SK-N-SH (cell line): ENCODE measurements around the gene BCLAF3. TPM values are rescaled to one million over a fixed set of nuclear protein-coding genes. Genes with fewer than 3 reads are reported as not detected.

Experiments
- CTCF ChIA-PET: fragments of 300-600, 350-600 bp; formaldehyde crosslinking; extraction: SDS; loops from one replicate; lab custom pipeline; 2021; lab: Yijun Ruan, JAX
- POLR2A ChIA-PET: fragments of 350-600 bp; sonication (Branson Sonifier 250); formaldehyde crosslinking; extraction: SDS; loops from one replicate; lab custom pipeline; 2020; ENCODE audit warnings: antibody characterized with exemption, inconsistent platforms; lab: Yijun Ruan, JAX
- DNase-seq: peaks from one replicate; pipeline ENCODE4 v3.0.0; 2012
- H2AFZ ChIP-seq: fragments of 200-600 bp; sonication (generic); 2 replicates; pipeline ENCODE4 v1.8.1; 2016; ENCODE audit warnings: antibody characterized with exemption, mild to moderate bottlenecking, low read depth
- H3F3A ChIP-seq: fragments of 200-600 bp; sonication (generic); replicated peaks from 2 replicates; pipeline ENCODE3; 2016; ENCODE audit warnings: antibody characterized with exemption, mild to moderate bottlenecking; ENCODE audit not compliant: insufficient read depth
- H3K27ac ChIP-seq, 2 experiments: fragments of 200-500 bp in 1 of 2; fragments of 200-600 bp in 1 of 2; sonication (Bioruptor generic) in 1 of 2; sonication (generic), shearing (Covaris generic) in 1 of 2; 2 replicates each; pipeline versions ENCODE4 v1.5.1 to v1.6.1; 2014 to 2016; ENCODE audit warnings: low read depth in 2 of 2, inconsistent platforms in 1 of 2, low read length in 1 of 2, mild to moderate bottlenecking in 1 of 2, mixed read lengths in 1 of 2
- H3K27me3 ChIP-seq: fragments of 200-600 bp; sonication (generic), shearing (Covaris generic); 2 replicates; pipeline ENCODE4 v1.6.1; 2016; ENCODE audit warnings: mixed run types; ENCODE audit not compliant: insufficient read depth
- H3K36me3 ChIP-seq, 2 experiments: fragments of 200-500 bp in 1 of 2; fragments of 200-600 bp in 1 of 2; sonication (Bioruptor generic) in 1 of 2; sonication (generic) in 1 of 2; replicated peaks in 1 of 2; 2 replicates each; pipeline versions ENCODE3 to v1.5.1; 2014 to 2016; ENCODE audit warnings: low read length in 1 of 2, mild to moderate bottlenecking in 1 of 2; ENCODE audit not compliant: insufficient read depth in 2 of 2, control insufficient read depth in 1 of 2
- H3K4me1 ChIP-seq, 2 experiments: fragments of 200-500 bp in 1 of 2; fragments of 200-600 bp in 1 of 2; sonication (Bioruptor generic) in 1 of 2; sonication (generic), shearing (Covaris generic) in 1 of 2; 2 replicates each; pipeline versions ENCODE4 v1.5.1 to v1.6.1; 2014 to 2016; ENCODE audit warnings: low read depth in 1 of 2, low read length in 1 of 2, mixed run types in 1 of 2; ENCODE audit not compliant: insufficient read depth in 2 of 2, control insufficient read depth in 1 of 2
- H3K4me2 ChIP-seq: fragments of 200-600 bp; sonication (generic), shearing (Covaris generic); 2 replicates; pipeline ENCODE4 v1.6.1; 2017; ENCODE audit warnings: mixed run types
- H3K4me3 ChIP-seq, 2 experiments: fragments of 200-500 bp in 1 of 2; fragments of 200-600 bp in 1 of 2; sonication (Bioruptor generic) in 1 of 2; sonication (generic), shearing (Covaris generic) in 1 of 2; 2 replicates each; pipeline versions ENCODE4 v1.5.1 to v1.8.1; 2014 to 2016; ENCODE audit warnings: low read depth in 2 of 2, inconsistent platforms in 1 of 2, low read length in 1 of 2, mild to moderate bottlenecking in 1 of 2, mixed read lengths in 1 of 2, moderate library complexity in 1 of 2
- H3K79me2 ChIP-seq: fragments of 200-600 bp; sonication (generic); 2 replicates; pipeline ENCODE4 v1.8.1; 2017; ENCODE audit warnings: mild to moderate bottlenecking; ENCODE audit not compliant: insufficient read depth
- H3K9ac ChIP-seq: fragments of 200-600 bp; sonication (generic); 2 replicates; pipeline ENCODE4 v1.6.1; 2017; ENCODE audit warnings: mixed run types
- H3K9me2 ChIP-seq: fragments of 200-600 bp; sonication (generic); 2 replicates; pipeline ENCODE4 v1.6.1; 2017; ENCODE audit warnings: mixed run types
- H3K9me3 ChIP-seq: fragments of 200-600 bp; sonication (generic); 2 replicates; pipeline ENCODE4 v1.6.1; 2017; ENCODE audit warnings: mixed run types, mild to moderate bottlenecking, moderate library complexity
- H4K20me1 ChIP-seq: fragments of 200-600 bp; sonication (generic); 2 replicates; pipeline ENCODE4 v1.6.1; 2017; ENCODE audit warnings: mild to moderate bottlenecking, mixed run types; ENCODE audit not compliant: insufficient read depth
- EP300 ChIP-seq, 2 experiments: IDR thresholded peaks; 2 replicates each; pipeline versions ENCODE4 v1.4.0 to v1.6.1; 2012; ENCODE audit warnings: borderline replicate concordance in 1 of 2, low read depth in 1 of 2, low read length in 1 of 2
- FOXM1 ChIP-seq: IDR thresholded peaks from 2 replicates; pipeline ENCODE4 v1.4.0; 2012; ENCODE audit warnings: low read depth, mild to moderate bottlenecking
- GABPA ChIP-seq: IDR thresholded peaks from 2 replicates; pipeline ENCODE4 v1.4.0; 2012; ENCODE audit warnings: low read depth, mild to moderate bottlenecking
- JUND ChIP-seq: IDR thresholded peaks from 2 replicates; pipeline ENCODE4 v1.4.0; 2012
- MAX ChIP-seq: IDR thresholded peaks from 2 replicates; pipeline ENCODE4 v1.4.0; 2012; ENCODE audit warnings: low read depth
- MXI1 ChIP-seq: IDR thresholded peaks from 2 replicates; pipeline ENCODE4 v1.6.1; 2012; ENCODE audit warnings: mild to moderate bottlenecking, low read depth, low read length, improper control_type of control experiment
- NFIC ChIP-seq: IDR thresholded peaks from 2 replicates; pipeline ENCODE4 v1.4.0; 2012; ENCODE audit warnings: borderline replicate concordance
- POLR2AphosphoS5 ChIP-seq: IDR thresholded peaks from 2 replicates; pipeline ENCODE4 v1.6.1; 2012; ENCODE audit warnings: low read depth, low read length
- RAD21 ChIP-seq: IDR thresholded peaks from 2 replicates; pipeline ENCODE4 v1.6.1; 2012; ENCODE audit warnings: mild to moderate bottlenecking, low read length
- RCOR1 ChIP-seq: fragments of 150-350 bp; IDR thresholded peaks from 2 replicates; pipeline ENCODE4 v1.6.1; 2017; ENCODE audit warnings: antibody characterized with exemption, low read length
- REST ChIP-seq: IDR thresholded peaks from 2 replicates; pipeline ENCODE4 v1.6.1; 2012; ENCODE audit warnings: mild to moderate bottlenecking, low read depth, low read length, moderate library complexity
- RXRA ChIP-seq: IDR thresholded peaks from 2 replicates; pipeline ENCODE4 v1.4.0; 2012; ENCODE audit warnings: low read depth, mild to moderate bottlenecking, borderline replicate concordance
- TCF12 ChIP-seq: IDR thresholded peaks from 2 replicates; pipeline ENCODE4 v1.4.0; 2012
- TEAD4 ChIP-seq: IDR thresholded peaks from 2 replicates; pipeline ENCODE4 v1.4.0; 2012; ENCODE audit warnings: mild to moderate bottlenecking, borderline replicate concordance; ENCODE audit not compliant: insufficient read depth
- USF1 ChIP-seq: IDR thresholded peaks from 2 replicates; pipeline ENCODE4 v1.4.0; 2012; ENCODE audit warnings: low read depth, borderline replicate concordance
- YY1 ChIP-seq: IDR thresholded peaks from 2 replicates; pipeline ENCODE4 v1.4.0; 2012; ENCODE audit warnings: low read depth, mild to moderate bottlenecking
- ZBTB33 ChIP-seq: IDR thresholded peaks from 2 replicates; pipeline ENCODE4 v1.4.0; 2012; ENCODE audit warnings: low read depth, borderline replicate concordance
- WGBS: methylation state at CpG from one replicate; pipeline ENCODE4 v1.1.6; 2017; ENCODE audit warnings: low lambda C conversion rate; 5-methylcytosine and 5-hydroxymethylcytosine counted together
- polyA plus RNA-seq, 3 experiments: library from polyadenylated mRNA; depleted of rRNA; stranded (reverse); fragments of >200 nt; gene quantifications; 2 replicates each; pipeline ENCODE4 v1.2.3, GENCODE V29; 2012
- TF ChIP-seq, protein P1 (sequence below): fragments of 150-350 bp; IDR thresholded peaks from 2 replicates; pipeline ENCODE4 v1.6.1; 2016; ENCODE audit warnings: mild to moderate bottlenecking, low read depth, low read length
- TF ChIP-seq, protein P2 (sequence below): IDR thresholded peaks from 2 replicates; pipeline ENCODE4; 2012

BCLAF3 gene
- polyA plus RNA-seq, 1 of the 3 experiments (the other 2 are of a cell fraction) = 1.1 TPM

DNA sequence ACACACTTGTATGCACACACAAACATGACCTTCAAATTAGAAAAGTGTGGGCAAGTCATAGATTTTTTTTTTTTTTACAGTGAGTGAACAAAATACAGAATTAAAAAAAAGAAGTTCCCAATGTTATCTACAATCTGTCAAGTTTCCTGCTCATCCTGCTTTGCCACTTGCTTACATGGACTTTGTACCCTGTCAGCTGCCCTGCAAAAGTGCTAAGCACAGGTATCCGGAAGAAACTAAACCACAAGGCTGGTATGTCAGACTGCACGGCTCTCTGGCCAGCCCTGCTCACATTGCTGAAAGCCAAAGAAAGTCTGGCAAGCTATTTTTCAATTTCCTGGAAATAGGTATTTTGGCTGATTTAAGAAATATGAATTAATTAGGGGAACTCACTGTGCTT lies 38.9 kb upstream of the BCLAF3 start:
- H3K9ac ChIP-seq = no peak overlapping the region
- TF ChIP-seq, protein P1, sequence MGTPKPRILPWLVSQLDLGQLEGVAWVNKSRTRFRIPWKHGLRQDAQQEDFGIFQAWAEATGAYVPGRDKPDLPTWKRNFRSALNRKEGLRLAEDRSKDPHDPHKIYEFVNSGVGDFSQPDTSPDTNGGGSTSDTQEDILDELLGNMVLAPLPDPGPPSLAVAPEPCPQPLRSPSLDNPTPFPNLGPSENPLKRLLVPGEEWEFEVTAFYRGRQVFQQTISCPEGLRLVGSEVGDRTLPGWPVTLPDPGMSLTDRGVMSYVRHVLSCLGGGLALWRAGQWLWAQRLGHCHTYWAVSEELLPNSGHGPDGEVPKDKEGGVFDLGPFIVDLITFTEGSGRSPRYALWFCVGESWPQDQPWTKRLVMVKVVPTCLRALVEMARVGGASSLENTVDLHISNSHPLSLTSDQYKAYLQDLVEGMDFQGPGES = no peak
- no peak for TF ChIP-seq FOXM1
- no peak for TF ChIP-seq TEAD4
- no peak for TF ChIP-seq MXI1
- TF ChIP-seq, protein P2, sequence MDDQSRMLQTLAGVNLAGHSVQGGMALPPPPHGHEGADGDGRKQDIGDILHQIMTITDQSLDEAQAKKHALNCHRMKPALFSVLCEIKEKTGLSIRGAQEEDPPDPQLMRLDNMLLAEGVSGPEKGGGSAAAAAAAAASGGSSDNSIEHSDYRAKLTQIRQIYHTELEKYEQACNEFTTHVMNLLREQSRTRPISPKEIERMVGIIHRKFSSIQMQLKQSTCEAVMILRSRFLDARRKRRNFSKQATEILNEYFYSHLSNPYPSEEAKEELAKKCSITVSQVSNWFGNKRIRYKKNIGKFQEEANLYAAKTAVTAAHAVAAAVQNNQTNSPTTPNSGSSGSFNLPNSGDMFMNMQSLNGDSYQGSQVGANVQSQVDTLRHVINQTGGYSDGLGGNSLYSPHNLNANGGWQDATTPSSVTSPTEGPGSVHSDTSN = no peak
- no peak for TF ChIP-seq RAD21
- TF ChIP-seq REST = no peak
- TF ChIP-seq GABPA = no peak
- no peak for TF ChIP-seq NFIC
- TF ChIP-seq USF1 = no peak
- no peak for TF ChIP-seq RCOR1
- TF ChIP-seq YY1 = no peak
- no peak for TF ChIP-seq ZBTB33
- no peak for TF ChIP-seq RXRA
- TF ChIP-seq POLR2AphosphoS5 = no peak
- no peak for TF ChIP-seq MAX
- no peak for TF ChIP-seq EP300 (IDR thresholded peaks at IDR 0.05; ENCODE audit: borderline replicate concordance in 1 of 2, low read depth in 1 of 2, low read length in 1 of 2)
- TF ChIP-seq JUND = no peak
- TF ChIP-seq TCF12 = no peak
- no peak for DNase-seq
- peaks cover 6% of the 10 kb centered on the region for H3K27me3 ChIP-seq
- ChIA-PET POLR2A (no interaction called here), CTCF (no interaction called here)
- no peak overlapping the region for H3K4me3 ChIP-seq
- no peaks in the 10 kb centered on the region for H4K20me1 ChIP-seq
- no peaks in the 10 kb centered on the region for H3K79me2 ChIP-seq
- no peaks in the 10 kb centered on the region for H3K9me2 ChIP-seq
- H3F3A ChIP-seq = no peaks in the 10 kb centered on the region
- peaks cover 0 to 3% of the 10 kb centered on the region in 2 experiments; a peak in 1 of 4 replicates for H3K4me1 ChIP-seq
- no peaks in the 10 kb centered on the region for H3K36me3 ChIP-seq
- 29% methylated on average over 2 of the region's 2 CpGs for WGBS
- H3K4me2 ChIP-seq = no peak overlapping the region
- H3K9me3 ChIP-seq = no peaks in the 10 kb centered on the region
- no peak overlapping the region for H3K27ac ChIP-seq
- H2AFZ ChIP-seq = no peak overlapping the region
